Measurements from ENCODE around the gene PHKA2.
"Not testable (repeated sequence)": the region's sequence is repeated elsewhere in the genome, so short reads cannot be mapped to it uniquely, and the experiment has no call there.

The PHKA2 gene

GRCh38 chrX:18983666-18984380, at the start of gene PHKA2:
Gene PHKA2 (minus strand): TSS chrX:18984114. CDS start chrX:18983932, 182 bp downstream.
- DNase-seq: no peak

- DNase-seq: no peak
Observed at GRCh38 chrX:19030805-19031204, 46.9 kb upstream of the PHKA2 start.

GRCh38 chrX:19028560-19028959, 44.6 kb upstream of the PHKA2 start:
- DNase-seq: no peak

- no peak for DNase-seq
Observed at GRCh38 chrX:19024366-19024765, 40.5 kb upstream of the PHKA2 start.

- no peak for DNase-seq
Observed at GRCh38 chrX:19019996-19020395, 36.1 kb upstream of the PHKA2 start.

- DNase-seq: no peak
Observed at GRCh38 chrX:19017271-19017670, 33.4 kb upstream of the PHKA2 start.

GRCh38 chrX:19016614-19017013, 32.7 kb upstream of the PHKA2 start:
- not testable (repeated sequence) for DNase-seq

- DNase-seq: no peak
Observed at GRCh38 chrX:19007868-19008267, 24.0 kb upstream of the PHKA2 start.

GRCh38 chrX:19007011-19007410, 23.1 kb upstream of the PHKA2 start:
- DNase-seq: no peak

- no peak for DNase-seq
Observed at GRCh38 chrX:19005909-19006308, 22.0 kb upstream of the PHKA2 start.

GRCh38 chrX:19003756-19004155, 19.8 kb upstream of the PHKA2 start:
- no peak for DNase-seq

GRCh38 chrX:18998653-18999052, 14.7 kb upstream of the PHKA2 start:
- DNase-seq: no peak

- DNase-seq: no peak
Observed at GRCh38 chrX:18997916-18998315, 14.0 kb upstream of the PHKA2 start.

GRCh38 chrX:18996536-18996935, 12.6 kb upstream of the PHKA2 start:
- no peak for DNase-seq

- no peak for DNase-seq
Observed at GRCh38 chrX:18995221-18995620, 11.3 kb upstream of the PHKA2 start.

GRCh38 chrX:18994713-18995112, 10.8 kb upstream of the PHKA2 start:
- no peak for DNase-seq

GRCh38 chrX:18992829-18993228, 8.9 kb upstream of the PHKA2 start:
- no peak for DNase-seq

GRCh38 chrX:18985186-18985435, 1.2 kb upstream of the PHKA2 start:
- DNase-seq: no peak

GRCh38 chrX:18984381-18985185, 669 bp upstream of the PHKA2 start:
- DNase-seq: peak; percentile 1 to 27

- no peak for DNase-seq
Observed at GRCh38 chrX:18981124-18981807, 2.6 kb downstream of the PHKA2 start.

GRCh38 chrX:18980262-18980661, 3.7 kb downstream of the PHKA2 start:
- not testable (repeated sequence) for DNase-seq

- no peak for DNase-seq
Observed at GRCh38 chrX:18974993-18975392, 8.9 kb downstream of the PHKA2 start.

- no peak for DNase-seq
Observed at GRCh38 chrX:18973527-18974192, 10.3 kb downstream of the PHKA2 start.
